ENCODE results near the gene TPM4.

TPM4 gene

DNA sequence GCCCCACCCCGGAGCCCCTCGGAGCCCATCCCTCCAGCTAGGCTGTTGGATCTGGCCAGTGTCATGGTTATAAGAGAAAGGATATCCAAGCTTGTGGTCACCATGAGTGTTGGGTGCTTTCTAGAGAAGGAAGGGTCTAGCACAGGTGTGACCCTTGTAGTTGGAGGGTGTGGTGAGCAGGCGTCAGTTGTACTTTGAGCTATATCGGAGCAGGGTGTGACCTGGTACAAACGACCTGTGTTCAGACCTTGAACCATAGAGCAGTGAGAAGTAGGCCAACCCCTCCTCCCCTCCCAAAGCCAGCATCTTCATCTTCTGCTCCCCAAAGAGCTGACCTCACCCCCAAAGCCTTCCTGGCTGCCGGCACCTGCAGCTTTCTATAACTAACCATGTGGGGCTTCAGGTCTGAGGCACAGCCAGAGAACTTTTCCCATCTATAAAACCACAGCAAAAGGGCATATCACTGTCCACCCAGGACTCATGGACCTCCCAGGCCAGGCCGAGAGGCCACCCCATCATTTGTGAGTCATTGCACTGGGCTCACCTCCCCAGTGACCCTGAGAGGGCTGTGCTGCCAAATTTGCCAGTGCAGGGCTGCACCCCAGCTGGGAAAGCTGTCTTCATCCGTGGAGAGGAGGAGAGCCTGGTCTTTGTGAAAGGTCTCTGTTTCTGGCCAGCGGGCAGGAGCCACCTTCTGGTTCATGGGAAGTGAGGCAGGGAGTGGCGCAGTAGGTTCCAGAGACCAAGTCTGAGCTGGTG is 49.6 kb downstream of the TPM4 start:
- no peak for DNase-seq (ENCODE audit: low read depth, low spot score)

DNA sequence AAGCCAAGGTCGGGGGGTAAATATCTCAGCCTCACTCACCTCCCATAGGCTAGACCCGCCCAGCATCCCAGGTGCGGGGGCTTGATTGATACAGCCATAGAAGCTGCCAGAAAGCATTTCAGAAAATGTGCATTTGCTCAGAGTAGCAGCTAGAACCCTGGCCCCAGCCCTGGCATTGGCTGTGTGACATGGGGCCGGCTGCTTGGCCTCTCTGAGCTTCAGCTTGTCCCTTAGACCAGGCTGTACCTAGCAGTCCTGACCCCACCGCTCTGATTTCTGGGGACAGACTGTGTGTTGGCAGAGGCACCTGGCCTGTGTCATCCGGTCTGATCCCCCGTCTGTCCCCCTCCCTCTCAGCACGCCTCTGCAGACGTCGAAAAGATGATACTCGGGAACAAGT is 50.8 kb downstream of the TPM4 start:
- DNase-seq (ENCODE audit: low read depth, low spot score): no peak

DNA sequence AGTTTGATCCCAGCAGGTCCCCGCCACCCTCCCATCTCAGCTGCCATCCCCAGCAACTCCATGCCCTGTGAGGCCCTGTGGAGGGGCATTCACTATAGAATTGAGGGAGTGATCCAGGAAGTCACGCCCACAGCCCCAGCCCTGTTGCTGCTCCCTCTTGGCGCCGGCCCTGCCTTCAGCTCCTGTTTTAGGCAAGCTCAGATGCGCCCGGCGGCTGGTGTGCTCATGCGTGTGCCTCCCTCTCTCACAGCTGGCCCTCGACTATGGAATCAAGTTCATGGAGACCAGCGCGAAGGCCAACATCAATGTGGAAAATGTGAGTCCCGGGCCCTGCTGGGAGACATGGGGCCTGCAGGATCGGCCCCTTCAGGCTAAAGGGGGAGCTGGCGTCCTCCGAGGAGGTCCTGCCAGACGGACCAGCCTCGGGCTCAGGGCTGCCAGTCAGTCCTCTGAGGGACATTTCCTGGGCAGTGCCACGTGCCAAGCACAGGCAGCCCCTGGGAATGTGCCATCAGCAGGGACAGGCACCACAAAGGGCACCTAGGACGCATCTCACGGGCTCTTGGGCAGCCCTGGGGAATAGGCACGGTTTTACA is 51.6 kb downstream of the TPM4 start:
- DNase-seq (ENCODE audit: low read depth, low spot score): no peak

DNA sequence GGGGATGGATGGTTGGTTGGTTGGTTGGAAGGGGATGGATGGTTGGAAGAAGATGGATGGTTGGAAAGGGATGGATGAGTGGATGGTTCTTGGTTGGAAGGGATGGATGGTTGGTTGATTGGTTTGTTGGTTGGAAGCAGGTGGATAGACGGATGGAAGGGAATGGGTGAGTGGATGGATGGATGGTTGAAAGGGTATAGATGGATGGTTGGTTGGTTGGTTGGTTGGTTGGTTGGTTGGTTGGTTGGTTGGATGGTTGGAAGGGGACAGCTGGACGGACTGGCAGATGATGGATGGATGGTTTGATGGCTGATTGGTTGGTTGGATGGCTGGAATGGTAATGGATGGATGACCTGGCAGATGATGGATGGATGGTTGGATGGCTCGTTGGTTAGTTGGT is 55.4 kb downstream of the TPM4 start:
- no peak for DNase-seq (ENCODE audit: low read depth, low spot score)

DNA sequence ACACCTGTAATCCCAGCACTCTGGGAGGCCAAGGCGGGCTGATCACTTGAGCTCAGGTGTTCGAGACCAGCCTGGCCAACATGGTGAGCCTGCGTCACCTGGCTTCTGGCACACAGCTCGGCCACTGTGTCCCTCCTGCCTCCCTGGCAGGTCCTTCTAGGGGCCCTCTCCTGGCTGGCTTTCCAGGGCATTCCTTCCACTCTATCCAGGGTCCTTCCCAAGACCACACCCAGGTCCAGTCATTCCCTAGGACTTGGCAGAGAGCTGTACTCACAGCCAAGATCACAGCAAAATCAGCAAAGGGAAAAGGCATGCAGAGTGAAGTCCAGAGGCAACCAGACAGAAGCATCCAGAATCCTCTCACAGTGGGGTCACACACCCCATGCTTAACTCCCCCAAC is 57.5 kb downstream of the TPM4 start:
- no peak for DNase-seq (ENCODE audit: low read depth, low spot score)

DNA sequence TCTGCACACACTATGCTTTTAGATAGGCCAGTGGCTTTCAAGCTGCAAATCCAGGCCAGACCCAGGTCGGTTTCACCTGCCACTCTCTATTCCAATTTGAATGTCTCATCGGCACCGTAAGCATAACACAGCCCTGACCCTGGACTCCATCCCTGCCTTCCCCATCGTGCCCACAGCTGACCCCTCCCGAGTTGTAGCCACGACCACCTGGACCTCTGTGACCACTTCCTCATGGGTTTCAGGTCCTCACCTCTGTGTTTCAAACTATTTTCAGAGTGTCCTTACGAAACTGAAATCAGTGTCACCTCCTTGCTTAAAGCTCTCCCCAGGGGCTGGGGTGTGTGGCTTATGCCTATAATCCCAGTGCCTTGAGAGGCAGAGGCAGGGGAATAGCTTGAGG is 58.2 kb downstream of the TPM4 start:
- no peak for DNase-seq (ENCODE audit: low read depth, low spot score)

DNA sequence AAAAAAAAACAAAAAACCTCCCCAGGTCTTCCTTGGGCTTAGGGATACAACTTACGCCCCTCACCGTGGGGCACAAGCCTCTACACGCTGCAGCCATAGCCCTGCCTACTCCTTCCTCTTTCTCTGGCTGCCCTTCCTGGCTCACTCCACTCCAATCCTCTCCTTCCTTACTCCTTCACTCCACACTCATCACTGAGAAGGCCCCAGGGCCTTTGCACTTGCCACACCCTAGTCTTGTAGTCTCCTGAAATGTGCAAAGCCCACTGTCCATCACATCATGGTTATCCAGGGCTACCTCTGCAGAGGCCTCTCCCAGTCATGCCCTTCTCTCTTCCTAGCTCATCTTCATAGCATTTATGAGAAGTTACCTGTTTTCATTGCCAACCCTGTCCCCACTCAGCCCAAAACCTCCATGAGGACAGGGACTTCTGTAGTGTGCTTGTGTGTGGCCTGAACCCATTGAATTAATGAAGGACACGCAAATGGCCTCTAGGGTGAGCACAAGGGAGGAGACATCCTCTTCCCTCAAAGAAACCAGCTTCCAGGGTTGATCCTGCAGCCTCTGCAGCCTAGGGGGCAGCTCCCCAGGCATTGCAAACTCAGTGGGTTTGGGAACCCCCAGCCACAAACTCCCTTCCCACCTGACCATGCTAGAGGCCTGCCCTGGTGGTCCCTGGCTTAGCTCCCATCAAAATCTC is 59.3 kb downstream of the TPM4 start:
- DNase-seq (ENCODE audit: low read depth, low spot score): no peak

DNA sequence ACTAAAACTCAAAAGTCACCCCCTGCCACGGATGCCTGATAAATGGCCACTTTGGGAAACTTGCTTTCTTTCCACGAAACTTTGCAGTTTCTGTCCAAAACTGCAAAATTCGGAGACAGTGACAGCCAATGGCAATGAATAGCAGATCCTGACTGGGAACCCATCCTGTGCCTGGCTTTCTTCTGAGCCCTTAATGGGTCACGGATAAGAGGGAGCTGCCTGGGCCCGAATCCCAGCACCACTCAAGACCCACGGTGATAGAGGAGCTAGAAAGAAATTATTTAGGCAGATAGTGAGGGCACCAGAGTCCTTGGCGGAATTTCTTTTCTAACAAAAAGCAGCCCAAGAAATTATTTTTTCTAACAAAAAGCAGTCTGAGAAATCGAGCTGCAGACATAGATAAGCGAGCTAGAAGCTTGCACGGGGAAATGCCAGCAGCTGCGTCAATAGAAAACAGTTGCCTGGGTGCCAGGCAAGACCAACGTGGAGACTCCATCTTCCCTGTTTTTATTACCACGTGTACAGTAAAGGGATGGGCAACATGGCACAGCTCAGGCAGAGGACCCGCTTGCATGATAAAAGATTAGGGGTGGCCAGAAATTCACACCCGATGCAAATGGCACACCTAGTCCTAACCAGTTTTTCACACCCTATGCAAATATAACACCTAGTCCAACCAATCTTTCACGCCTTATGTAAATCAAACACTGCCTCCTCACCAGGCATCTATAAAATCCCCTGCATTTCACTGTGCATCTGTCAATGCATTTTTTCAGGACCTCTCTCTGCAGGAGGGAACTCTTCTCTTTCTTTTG is 60.1 kb downstream of the TPM4 start:
- DNase-seq (ENCODE audit: low read depth, low spot score): no peak

DNA sequence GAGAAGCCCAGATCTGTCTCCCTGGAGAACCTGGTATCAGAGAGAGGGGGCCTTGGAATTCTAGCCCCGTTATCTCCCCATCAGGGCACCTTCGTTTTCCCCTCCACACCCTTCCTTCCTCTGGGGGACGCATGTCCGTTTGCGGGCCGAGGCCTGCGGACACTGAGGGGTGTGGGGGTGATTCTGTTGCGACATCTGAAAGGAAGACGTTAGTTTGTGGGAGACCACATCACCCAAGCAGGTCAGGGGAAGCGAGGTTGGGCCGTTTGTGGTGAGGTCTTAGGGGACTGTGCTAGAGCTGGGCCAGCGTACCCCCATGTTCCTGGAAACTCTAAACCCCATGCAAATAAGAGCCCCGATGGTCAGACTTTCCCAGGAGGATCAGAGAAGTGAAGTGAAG is 63.5 kb downstream of the TPM4 start:
- DNase-seq (ENCODE audit: low read depth, low spot score): no peak

DNA sequence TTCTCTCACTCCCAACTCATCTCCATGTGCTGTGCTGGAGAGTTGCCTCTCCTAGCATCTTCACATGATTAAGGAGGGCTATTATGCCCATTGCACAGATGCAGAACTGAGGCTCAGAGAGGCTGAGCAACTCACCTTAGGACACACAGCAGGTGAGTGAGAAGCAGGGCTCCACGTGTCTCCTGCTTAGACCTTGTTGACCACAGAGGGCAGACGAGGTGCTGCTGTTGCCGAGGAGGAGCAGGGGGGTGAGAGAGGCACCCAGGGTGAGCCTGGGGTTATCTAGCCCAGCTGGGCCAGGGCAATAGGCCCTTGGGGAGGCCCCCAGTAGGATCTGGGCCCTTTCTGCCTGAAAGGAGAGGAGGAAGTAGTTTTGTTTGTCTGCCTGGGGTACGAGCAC is 64.7 kb downstream of the TPM4 start:
- DNase-seq (ENCODE audit: low read depth, low spot score): no peak

DNA sequence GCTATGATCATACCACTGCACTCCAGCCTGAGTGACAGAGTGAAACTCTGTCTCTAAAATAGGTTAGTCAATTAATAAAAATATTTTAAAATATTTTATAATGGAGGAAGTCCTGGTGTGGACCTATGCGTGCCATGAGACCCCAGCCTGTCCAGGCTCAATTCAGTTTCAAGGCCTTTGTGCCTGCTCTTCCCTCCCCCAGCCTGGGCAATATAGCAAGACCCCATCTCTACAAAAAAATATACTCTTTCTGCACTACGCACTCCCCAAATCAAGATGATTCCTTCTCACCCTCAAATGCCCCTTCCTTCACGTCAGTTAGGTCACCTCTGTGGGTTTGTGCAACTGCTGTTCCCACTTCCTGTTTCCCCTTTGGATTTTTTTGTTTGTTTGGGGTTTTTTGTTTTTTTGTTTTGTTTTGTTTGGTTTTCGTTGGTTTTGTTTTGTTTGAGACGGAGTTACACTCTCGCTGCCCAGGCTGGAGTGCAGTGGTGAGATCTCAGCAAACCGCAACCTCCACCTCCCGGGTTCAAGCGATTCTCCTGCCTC is 65.8 kb downstream of the TPM4 start:
- DNase-seq (ENCODE audit: low read depth, low spot score): no peak

DNA sequence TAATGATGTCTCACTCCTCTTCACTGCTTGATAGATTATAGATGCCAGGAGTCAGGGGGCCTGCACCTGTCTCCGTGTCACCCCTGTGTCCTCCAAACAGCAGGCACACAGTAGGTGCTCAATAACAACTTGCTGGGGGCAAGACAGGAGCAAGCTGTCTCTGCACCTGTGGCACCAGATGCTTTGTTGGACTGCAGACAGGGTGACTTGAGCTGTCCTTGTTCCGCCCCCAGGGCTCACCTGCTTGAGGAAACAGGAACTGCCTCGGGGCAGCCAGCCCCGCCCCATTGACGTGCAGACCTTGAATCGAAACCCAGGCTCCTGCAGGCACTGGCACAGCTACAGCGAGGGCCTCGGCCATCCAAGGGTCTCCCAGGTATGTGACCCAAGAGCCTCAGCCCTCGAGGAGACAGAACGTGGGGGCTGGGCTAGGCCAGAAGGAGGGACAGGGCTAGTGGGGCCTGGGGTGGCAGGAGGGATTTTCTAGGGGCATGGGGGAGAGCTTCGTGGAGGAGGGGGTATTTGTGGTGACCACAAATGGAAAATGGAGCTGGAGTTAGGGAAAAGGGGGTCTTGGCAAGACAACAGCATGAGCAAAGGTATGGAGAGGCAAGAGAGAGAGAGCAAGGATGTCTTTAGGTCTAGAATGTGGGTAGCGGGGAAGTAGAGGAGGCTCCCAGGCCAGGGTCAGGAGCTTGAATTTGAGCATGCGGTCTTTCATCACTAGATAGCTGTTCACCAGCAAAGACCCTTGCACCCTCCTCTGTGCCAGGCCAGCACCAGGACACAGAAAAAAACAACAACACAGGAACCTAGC is 67.3 kb downstream of the TPM4 start, which contains the start of gene HSH2D:
Gene HSH2D, plus strand, starts transcription at position 287 of the 817 bp plus-strand sequence. CDS start 5,066 bp downstream, outside the sequence.
- no peak for DNase-seq (ENCODE audit: low read depth, low spot score)

DNA sequence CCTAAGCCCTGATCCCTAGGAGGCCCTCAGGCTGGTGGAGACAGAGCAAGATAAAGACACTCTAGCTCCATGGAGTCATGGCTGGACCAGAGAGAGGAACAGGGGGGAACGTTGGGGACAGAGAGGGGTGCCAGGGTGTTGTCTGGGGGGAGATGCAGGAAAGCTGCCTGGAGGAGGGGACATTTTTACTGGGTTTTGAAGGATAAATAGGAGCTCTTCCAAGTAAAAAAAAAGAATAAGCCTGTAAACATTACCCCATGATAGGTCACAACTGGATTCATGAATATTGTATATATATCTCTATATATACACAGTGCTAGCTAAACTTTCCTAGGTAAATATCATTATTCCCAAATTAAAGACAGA is 67.9 kb downstream of the TPM4 start:
- no peak for DNase-seq (ENCODE audit: low read depth, low spot score)

DNA sequence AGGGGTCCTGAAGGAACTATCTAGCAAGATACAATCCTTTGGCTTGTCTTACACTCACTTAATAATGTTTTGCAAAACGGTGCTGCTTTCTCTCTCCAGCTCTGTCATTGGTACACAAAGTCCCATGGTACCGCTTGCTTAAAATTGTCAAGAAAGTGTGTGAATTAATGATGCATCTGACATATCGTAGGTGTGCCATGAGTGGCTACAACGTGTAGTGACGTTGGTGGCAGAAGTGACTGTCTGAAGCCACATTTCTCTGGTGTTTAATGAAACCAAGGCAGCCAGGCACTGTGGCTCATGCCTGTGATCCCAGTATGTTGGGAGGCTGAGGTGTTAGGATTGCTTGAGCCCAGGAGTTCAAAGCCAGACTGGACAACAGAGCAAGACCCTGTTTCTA is 69.8 kb downstream of the TPM4 start:
- DNase-seq (ENCODE audit: low read depth, low spot score): no peak

DNA sequence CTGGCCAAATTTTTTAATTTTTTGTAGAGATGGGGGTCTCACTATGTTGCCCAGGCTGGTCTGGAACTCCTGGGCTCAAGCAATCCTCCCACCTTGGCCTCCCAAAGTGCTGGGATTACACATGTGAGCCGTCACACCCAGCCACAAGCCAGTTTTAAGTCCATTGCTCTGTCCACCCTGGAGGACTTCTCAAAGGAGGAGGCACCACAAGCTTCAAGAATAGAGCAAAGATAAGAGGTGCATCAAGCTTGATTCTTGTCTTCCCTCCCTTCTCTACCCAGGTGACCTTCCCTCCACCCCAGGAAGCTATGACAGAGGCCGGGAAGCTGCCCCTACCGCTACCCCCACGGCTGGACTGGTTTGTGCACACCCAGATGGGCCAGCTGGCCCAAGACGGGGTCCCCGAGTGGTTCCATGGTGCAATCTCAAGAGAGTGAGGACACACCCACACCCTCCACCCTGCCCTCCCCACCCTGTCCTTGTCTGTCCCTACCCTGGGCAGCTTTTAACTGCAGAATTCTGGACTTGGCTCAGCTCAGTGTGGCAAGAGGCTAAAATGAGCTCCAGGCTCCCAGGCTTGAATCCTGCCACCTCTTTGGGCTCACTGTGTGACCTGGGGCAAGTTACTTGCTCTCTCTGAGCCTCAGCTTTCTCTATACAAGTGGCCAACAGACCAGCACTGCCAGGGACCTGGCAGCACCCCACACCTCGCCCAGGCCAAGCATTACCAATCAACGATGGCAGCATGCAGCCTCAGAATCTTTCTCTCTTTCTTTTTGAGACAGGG is 72.3 kb downstream of the TPM4 start:
- no peak for DNase-seq (ENCODE audit: low read depth, low spot score)
